H9 (cell line): ENCODE measurements around the gene ACAD8. TPM values are rescaled to one million over a fixed set of nuclear protein-coding genes. Genes with fewer than 3 reads are reported as not detected.

Experiments
- DNase-seq: peaks from one replicate; pipeline ENCODE4 v3.0.0-alpha.2; 2017
- H2AFZ ChIP-seq: one replicate; pipeline ENCODE4 v1.6.1; 2013; ENCODE audit warnings: mild to moderate bottlenecking, low read length, control low read depth, moderate library complexity
- H2AK5ac ChIP-seq: 2 replicates; pipeline ENCODE4 v1.6.1; 2013; ENCODE audit warnings: low read length, control low read depth, mixed read lengths; ENCODE audit not compliant: insufficient read length
- H2BK120ac ChIP-seq: one replicate; pipeline ENCODE4 v1.6.1; 2013; ENCODE audit warnings: low read depth, mild to moderate bottlenecking, low read length, control low read depth, inconsistent platforms; ENCODE audit not compliant: poor library complexity, severe bottlenecking
- H2BK12ac ChIP-seq: 2 replicates; pipeline ENCODE4 v1.6.1; 2013; ENCODE audit warnings: low read length, control low read depth, mixed read lengths, low read depth; ENCODE audit not compliant: insufficient read length
- H2BK15ac ChIP-seq: 2 replicates; pipeline ENCODE4 v1.6.1; 2013; ENCODE audit warnings: low read depth, low read length, control low read depth
- H2BK20ac ChIP-seq: one replicate; pipeline ENCODE4 v1.6.1; 2013; ENCODE audit warnings: low read depth, mild to moderate bottlenecking, low read length, control low read depth, inconsistent platforms; ENCODE audit not compliant: poor library complexity, severe bottlenecking
- H2BK5ac ChIP-seq: 2 replicates; pipeline ENCODE4 v1.6.1; 2013; ENCODE audit warnings: low read length, control low read depth, mixed read lengths; ENCODE audit not compliant: insufficient read length
- H3K14ac ChIP-seq: 2 replicates; pipeline ENCODE4 v1.6.1; 2013; ENCODE audit warnings: low read length, control low read depth; ENCODE audit not compliant: insufficient read depth
- H3K18ac ChIP-seq: 2 replicates; pipeline ENCODE4 v1.6.1; 2013; ENCODE audit warnings: low read depth, mild to moderate bottlenecking, mixed read lengths, low read length, control low read depth; ENCODE audit not compliant: insufficient read length
- H3K23ac ChIP-seq: 2 replicates; pipeline ENCODE4 v1.6.1; 2013; ENCODE audit warnings: low read length, control low read depth, mixed read lengths, low read depth; ENCODE audit not compliant: insufficient read length
- H3K23me2 ChIP-seq: 2 replicates; pipeline ENCODE4 v1.6.1; 2013; ENCODE audit warnings: low read depth, mild to moderate bottlenecking, mixed read lengths, low read length, control low read depth; ENCODE audit not compliant: insufficient read length, poor library complexity, severe bottlenecking
- H3K27ac ChIP-seq: 2 replicates; pipeline ENCODE4 v1.5.1; 2013; ENCODE audit warnings: low read length, control low read depth, mixed read lengths, low read depth; ENCODE audit not compliant: insufficient read length
- H3K27me3 ChIP-seq: 2 replicates; pipeline ENCODE4 v1.6.1; 2013; ENCODE audit warnings: low read length, control low read depth, inconsistent platforms; ENCODE audit not compliant: insufficient read depth
- H3K4ac ChIP-seq: 2 replicates; pipeline ENCODE4 v1.6.1; 2013; ENCODE audit warnings: low read depth, mild to moderate bottlenecking, control low read depth, inconsistent platforms, low read length, moderate library complexity
- H3K4me1 ChIP-seq: 2 replicates; pipeline ENCODE4 v1.6.1; 2013; ENCODE audit warnings: low read length, control low read depth, inconsistent platforms; ENCODE audit not compliant: insufficient read depth
- H3K4me2 ChIP-seq: 2 replicates; pipeline ENCODE4 v1.6.1; 2013; ENCODE audit warnings: low read length, control low read depth, mixed read lengths; ENCODE audit not compliant: insufficient read length, insufficient read depth
- H3K56ac ChIP-seq: 2 replicates; pipeline ENCODE4 v1.6.1; 2013; ENCODE audit warnings: low read depth, mild to moderate bottlenecking, mixed read lengths, low read length, control low read depth; ENCODE audit not compliant: insufficient read length
- H3K79me1 ChIP-seq: 2 replicates; pipeline ENCODE4 v1.6.1; 2013; ENCODE audit warnings: low read depth, mild to moderate bottlenecking, moderate library complexity, low read length, control low read depth, inconsistent platforms; ENCODE audit not compliant: insufficient read depth, poor library complexity, severe bottlenecking
- H3K79me2 ChIP-seq: 2 replicates; pipeline ENCODE4 v1.6.1; 2013; ENCODE audit warnings: low read length, control low read depth, inconsistent platforms; ENCODE audit not compliant: insufficient read depth
- H3K9ac ChIP-seq: 2 replicates; pipeline ENCODE4 v1.6.1; 2013; ENCODE audit warnings: low read length, control low read depth, mixed read lengths; ENCODE audit not compliant: insufficient read length; ENCODE audit errors: extremely low read depth
- H3K9me3 ChIP-seq: one replicate; pipeline ENCODE4 v1.6.1; 2013; ENCODE audit warnings: low read depth, low read length, inconsistent platforms; ENCODE audit not compliant: control insufficient read depth
- H3T11ph ChIP-seq: one replicate; pipeline ENCODE4 v1.6.1; 2013; ENCODE audit warnings: mild to moderate bottlenecking, low read length, control low read depth, inconsistent platforms
- H4K20me1 ChIP-seq: one replicate; pipeline ENCODE4 v1.6.1; 2013; ENCODE audit not compliant: control insufficient read depth, insufficient read length, insufficient read depth
- H4K5ac ChIP-seq: 2 replicates; pipeline ENCODE4 v1.6.1; 2013; ENCODE audit warnings: low read depth, mild to moderate bottlenecking, mixed read lengths, low read length, control low read depth; ENCODE audit not compliant: insufficient read length
- H4K8ac ChIP-seq: replicated peaks from 2 replicates; pipeline ENCODE4 v1.6.1; 2013; ENCODE audit warnings: low read length, control low read depth, mixed read lengths, low read depth; ENCODE audit not compliant: insufficient read length
- H4K91ac ChIP-seq: 2 replicates; pipeline ENCODE4 v1.6.1; 2013; ENCODE audit warnings: low read depth, mild to moderate bottlenecking, moderate library complexity, mixed read lengths, low read length, control low read depth; ENCODE audit not compliant: insufficient read length
- H3K27ac Mint-ChIP-seq, 3 experiments: 2 replicates in 2 of 3; 3 replicates in 1 of 3; pipeline ENCODE4 v1.8.0; 2020 to 2021; ENCODE audit warnings: mixed read lengths in 3 of 3, mild to moderate bottlenecking in 1 of 3, moderate library complexity in 1 of 3
- H3K27me3 Mint-ChIP-seq: 2 replicates; pipeline ENCODE4 v1.8.0; 2021; ENCODE audit warnings: low read depth, mild to moderate bottlenecking, moderate library complexity, mixed read lengths
- H3K36me3 Mint-ChIP-seq, 3 experiments: 2 replicates in 2 of 3; 3 replicates in 1 of 3; pipeline ENCODE4 v1.8.0; 2020 to 2021; ENCODE audit warnings: low read depth in 3 of 3, mixed read lengths in 3 of 3; ENCODE audit not compliant: insufficient read depth in 1 of 3
- H3K4me1 Mint-ChIP-seq, 2 experiments: 2 replicates each; pipeline ENCODE4 v1.8.0; 2020; ENCODE audit warnings: mixed read lengths in 2 of 2
- H3K4me3 Mint-ChIP-seq, 2 experiments: 2 replicates in 1 of 2; 3 replicates in 1 of 2; pipeline ENCODE4 v1.8.0; 2020 to 2021; ENCODE audit warnings: mild to moderate bottlenecking in 2 of 2, mixed read lengths in 2 of 2, moderate library complexity in 1 of 2
- H3K9me3 Mint-ChIP-seq, 2 experiments: 2 replicates in 1 of 2; 3 replicates in 1 of 2; pipeline ENCODE4 v1.8.0; 2020; ENCODE audit warnings: mild to moderate bottlenecking in 2 of 2, mixed read lengths in 2 of 2, moderate library complexity in 1 of 2
- CTCF ChIP-seq: fragments of 200-600 bp; sonication (generic); conservative IDR thresholded peaks from 3 replicates; pipeline ENCODE4 v1.8.0; 2021; ENCODE audit warnings: antibody characterized with exemption, mild to moderate bottlenecking
- WGBS: extraction: QIAGEN DNeasy Blood & Tissue Kit; methylation state at CpG from one replicate; pipeline ENCODE4 v1.1.7; 2013; ENCODE audit warnings: missing lambda C conversion rate, low lambda C conversion rate, mixed read lengths; ENCODE audit not compliant: insufficient read length; ENCODE audit errors: extremely low coverage; 5-methylcytosine and 5-hydroxymethylcytosine counted together
- total RNA-seq: library from RNA; stranded (reverse); gene quantifications from 2 replicates; pipeline ENCODE4 v1.2.1, GENCODE V29; 2021

ACAD8 gene
- total RNA-seq, 1 experiment from 2014 or later = 46.8 TPM

- no peak overlapping the region for H3K4me3 Mint-ChIP-seq
- WGBS = no CpG with 5 or more reads among the region's 6 CpGs
- DNase-seq = no peak
Observed at GRCh38 chr11:134240592-134240991, 12.8 kb upstream of the ACAD8 start.

More at GRCh38 chr11:134240592-134240991, 12.8 kb upstream of the ACAD8 start:
- Histone ChIP-seq H3K4ac (no peak overlapping the region), H2BK5ac (no peak overlapping the region), H3K27me3 (no peaks in the 10 kb centered on the region), H4K91ac (no peak overlapping the region), H3K79me2 (no peaks in the 10 kb centered on the region), H3K14ac (no peak overlapping the region), H4K20me1 (no peaks in the 10 kb centered on the region), H3K18ac (no peak overlapping the region), H2AFZ (no peak overlapping the region), H3K4me2 (no peak overlapping the region), H3K9me3 (no peaks in the 10 kb centered on the region), H2AK5ac (no peak overlapping the region), H2BK20ac (no peak overlapping the region), H3T11ph (no peak overlapping the region), H2BK12ac (no peak overlapping the region), H4K8ac (no peak overlapping the region), H3K23me2 (no peaks in the 10 kb centered on the region), H3K79me1 (no peaks in the 10 kb centered on the region), H3K9ac (no peak overlapping the region), H3K23ac (no peak overlapping the region), H3K56ac (no peak overlapping the region), H4K5ac (no peak overlapping the region), H2BK120ac (no peak overlapping the region), H3K4me1 (no peaks in the 10 kb centered on the region), H2BK15ac (no peak overlapping the region), H3K27ac (no peak overlapping the region)
- TF ChIP-seq CTCF = no peak
- Mint-ChIP-seq H3K36me3 (peaks cover 8 to 41% (median 17%) of the 10 kb centered on the region in 3 experiments; a peak in 6 of 7 replicates), H3K9me3 (no peaks in the 10 kb centered on the region), H3K27ac (no peak overlapping the region), H3K4me1 (peaks cover 2 to 8% of the 10 kb centered on the region in 2 experiments; a peak in 3 of 4 replicates), H3K27me3 (no peaks in the 10 kb centered on the region)
